ENCODE results near the gene DNM1L.

- TF ChIP-seq RCOR1 (IDR thresholded peaks at IDR 0.05; ENCODE audit: low read length) (no peak), NFIC (IDR thresholded peaks at IDR 0.05; ENCODE audit: borderline replicate concordance) (no peak), CTCF (IDR thresholded peaks at IDR 0.05) (no peak)
Measured at GRCh38 chr12:32773691-32774090, 94.6 kb downstream of the DNM1L start.

Measured in SK-N-SH (cell line).